ENCODE results near the gene NRIP2. TPM values are rescaled to one million over a fixed set of nuclear protein-coding genes. Genes with fewer than 3 reads are reported as not detected.

Gene NRIP2
- total RNA-seq, 5 donors from 2014 or later (not counting 1 experiment from before 2014, with no cell fraction given) = not detected

- CTCF ChIA-PET = interaction anchor here (0.6 to 0.9 kb wide), 2 partner anchors 71 to 73 kb away, joined by 3 to 4 read pairs; partner anchors contain the start of gene TULP3 (in 1 of the 2)
- H3K4me1 Mint-ChIP-seq = peaks cover 15 to 19% (median 16%) of the 10 kb centered on the region in 3 donors
- peaks cover 58% of the 10 kb centered on the region for H3K36me3 Mint-ChIP-seq
- Histone ChIP-seq H3K27ac (ENCODE audit: low read length) (no peak overlapping the region), H3K4me1 (ENCODE audit: control insufficient read depth in 1 of 2, extremely low read depth in 1 of 2, insufficient read depth in 2 of 2, low read length in 2 of 2) (peaks cover 3 to 10% of the 10 kb centered on the region in 2 experiments), H3K9me3 (no peaks in the 10 kb centered on the region), H3K27me3 (replicated peaks in 1 of 2; ENCODE audit: control insufficient read depth in 2 of 2, extremely low read depth in 1 of 2, insufficient read depth in 2 of 2, low read length in 1 of 2) (no peaks in the 10 kb centered on the region), H3K36me3 (ENCODE audit: control insufficient read depth in 2 of 2, extremely low read depth in 1 of 2, insufficient read depth in 1 of 2, low read length in 1 of 2) (peaks cover 19 to 79% of the 10 kb centered on the region in 2 donors), H3K4me3 (ENCODE audit: control insufficient read depth in 1 of 2, extremely low read depth in 1 of 2, low read length in 1 of 2) (no peak overlapping the region)
- no peaks in the 10 kb centered on the region for H3K9me3 Mint-ChIP-seq
- 97% methylated on average over 15 of the region's 15 CpGs for WGBS (ENCODE audit: insufficient coverage)
- no peak for ATAC-seq (replicated peaks in 1 of 4)
- no peaks in the 10 kb centered on the region for H3K27me3 Mint-ChIP-seq
- H3K27ac Mint-ChIP-seq = no peak overlapping the region
- DNase-seq = no peak
- POLR2A ChIA-PET = interaction anchor here in 1 of 2 donors (0.6 to 0.7 kb wide), 2 partner anchors 17 to 175 kb away, joined by 3 to 4 read pairs; no protein-coding TSS in a partner anchor
- no peak overlapping the region for H3K4me3 Mint-ChIP-seq
Observed at GRCh38 chr12:2819810-2820209, 15.0 kb downstream of the NRIP2 start.

GRCh38 chr12:2813214-2814185, 21.3 kb downstream of the NRIP2 start:
- Mint-ChIP-seq H3K36me3 (peaks cover 15% of the 10 kb centered on the region), H3K9me3 (no peaks in the 10 kb centered on the region), H3K4me3 (peak overlapping the region; percentile 97 to 100 (median 99)), H3K27ac (peak overlapping the region; percentile 99 to 100), H3K4me1 (peaks cover 44 to 52% (median 46%) of the 10 kb centered on the region in 3 donors), H3K27me3 (no peaks in the 10 kb centered on the region)
- Histone ChIP-seq H3K4me1 (ENCODE audit: control insufficient read depth in 1 of 2, extremely low read depth in 1 of 2, insufficient read depth in 2 of 2, low read length in 2 of 2) (peaks cover 16 to 34% of the 10 kb centered on the region in 2 experiments), H3K27ac (ENCODE audit: low read length) (peak overlapping the region; percentile 84), H3K9me3 (no peaks in the 10 kb centered on the region), H3K4me3 (ENCODE audit: control insufficient read depth in 1 of 2, extremely low read depth in 1 of 2, low read length in 1 of 2) (peak overlapping the region; percentile 79 to 82), H3K27me3 (replicated peaks in 1 of 2; ENCODE audit: control insufficient read depth in 2 of 2, extremely low read depth in 1 of 2, insufficient read depth in 2 of 2, low read length in 1 of 2) (no peaks in the 10 kb centered on the region), H3K36me3 (ENCODE audit: control insufficient read depth in 2 of 2, extremely low read depth in 1 of 2, insufficient read depth in 1 of 2, low read length in 1 of 2) (peaks cover 4 to 23% of the 10 kb centered on the region in 2 donors)
- WGBS (ENCODE audit: insufficient coverage) = no CpG with 5 or more reads among the region's 10 CpGs
- peak in 29 of 35 experiments; percentile 15 to 67 (median 35) for DNase-seq
- POLR2A ChIA-PET = no interaction called here
- CTCF ChIA-PET = interaction anchor here (0.6 to 2.0 kb wide), 6 partner anchors 13 to 753 kb away, joined by 3 to 8 read pairs (median 3); no protein-coding TSS in a partner anchor
- ATAC-seq (replicated peaks in 1 of 4) = no peak

DNA sequence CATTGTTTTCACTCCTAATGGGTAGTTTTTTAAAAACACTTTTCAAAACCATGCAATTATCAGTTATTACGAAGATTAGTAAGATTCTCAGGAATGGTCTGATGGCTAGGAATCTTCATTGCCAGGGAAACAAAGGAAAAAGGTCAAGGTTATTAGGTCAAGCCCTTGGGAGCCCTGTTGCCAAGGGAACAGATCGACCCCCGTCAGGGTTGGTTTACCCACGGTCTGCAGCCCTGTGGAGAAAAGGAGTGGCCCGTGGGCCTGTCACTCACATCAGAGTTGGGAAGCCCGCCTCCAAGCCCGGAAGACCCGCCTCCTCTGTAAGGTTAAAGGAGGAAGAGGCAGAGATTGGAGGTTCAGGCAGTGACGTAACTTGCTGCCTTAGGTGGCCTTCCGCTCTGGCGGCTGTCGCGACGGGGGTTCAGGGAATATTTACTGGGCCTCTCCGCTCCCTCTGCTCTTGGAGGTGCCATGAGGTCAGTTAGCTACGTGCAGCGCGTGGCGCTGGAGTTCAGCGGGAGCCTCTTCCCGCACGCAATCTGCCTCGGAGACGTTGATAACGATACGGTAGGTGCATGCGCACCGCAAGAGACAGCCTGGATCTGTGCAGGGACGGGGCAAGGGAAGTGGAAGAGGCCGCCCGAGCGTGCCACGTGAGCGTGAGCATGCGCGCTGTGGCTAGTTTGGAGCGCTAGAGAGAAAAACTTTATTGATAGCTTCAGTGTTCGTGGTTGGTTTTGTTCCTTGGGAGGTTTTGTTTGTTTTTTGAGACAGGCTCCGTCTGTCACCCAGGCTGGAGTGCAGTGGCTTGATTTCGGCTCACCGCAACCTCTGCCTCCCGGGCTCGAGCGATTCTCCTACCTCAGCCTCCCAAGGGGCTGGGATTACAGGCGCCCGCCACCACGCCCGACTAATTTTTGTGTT, 22.3 kb downstream of the NRIP2 start, which contains the start of gene ITFG2:
Gene ITFG2, plus strand, starts transcription at position 379 of the 924 bp plus-strand sequence. Its CDS starts 93 bp downstream, at position 472.
- Histone ChIP-seq H3K36me3 (ENCODE audit: control insufficient read depth in 2 of 2, extremely low read depth in 1 of 2, insufficient read depth in 1 of 2, low read length in 1 of 2) (peaks cover 0 to 14% of the 10 kb centered on the region in 2 donors), H3K9me3 (no peaks in the 10 kb centered on the region), H3K4me3 (ENCODE audit: control insufficient read depth in 1 of 2, extremely low read depth in 1 of 2, low read length in 1 of 2) (peak within 1 kb of the TSS; percentile 79 to 82), H3K27me3 (replicated peaks in 1 of 2; ENCODE audit: control insufficient read depth in 2 of 2, extremely low read depth in 1 of 2, insufficient read depth in 2 of 2, low read length in 1 of 2) (no peaks in the 10 kb centered on the region), H3K27ac (ENCODE audit: low read length) (peak within 1 kb of the TSS; percentile 84), H3K4me1 (ENCODE audit: control insufficient read depth in 1 of 2, extremely low read depth in 1 of 2, insufficient read depth in 2 of 2, low read length in 2 of 2) (peaks cover 16 to 34% of the 10 kb centered on the region in 2 experiments)
- Mint-ChIP-seq H3K9me3 (no peaks in the 10 kb centered on the region), H3K4me3 (peak within 1 kb of the TSS; percentile 97 to 100 (median 99)), H3K27ac (peak within 1 kb of the TSS; percentile 99 to 100), H3K4me1 (peaks cover 41 to 44% (median 43%) of the 10 kb centered on the region in 3 donors), H3K36me3 (peaks cover 5% of the 10 kb centered on the region), H3K27me3 (no peaks in the 10 kb centered on the region)
- ChIA-PET POLR2A (interaction anchor here in 1 of 2 donors (0.6 kb wide), 1 partner anchor 121 kb away, joined by 6 read pairs; no protein-coding TSS in a partner anchor), CTCF (interaction anchor here (0.6 to 2.0 kb wide), 5 partner anchors 77 to 939 kb away, joined by 3 to 8 read pairs (median 3); no protein-coding TSS in a partner anchor)
- peak; percentile 90 to 99 (median 97) for DNase-seq
- WGBS (ENCODE audit: insufficient coverage) = under 1% methylated on average over 35 of the region's 48 CpGs
- ATAC-seq (replicated peaks in 1 of 4) = peak; percentile 94 to 96 (median 96)

DNA sequence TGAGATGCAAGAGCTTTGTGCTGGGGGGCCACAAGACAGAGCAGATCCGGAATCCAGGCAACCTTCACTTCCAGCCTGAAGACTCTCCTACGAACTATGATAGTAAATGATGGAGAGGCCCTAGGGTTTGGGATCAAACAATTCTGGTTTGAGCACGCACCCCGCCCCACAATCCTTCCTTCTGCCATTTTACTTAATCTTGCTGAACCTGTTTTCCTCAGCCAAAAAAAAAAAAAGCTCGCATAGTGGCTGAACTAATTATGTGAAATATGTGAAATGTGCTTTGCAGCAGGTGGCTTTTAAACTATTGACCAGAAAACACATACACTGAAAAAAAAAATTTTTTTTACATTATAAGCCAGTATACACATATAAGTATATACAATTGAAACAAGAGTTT, 23.0 kb downstream of the NRIP2 start:
- peaks cover 16 to 29% of the 10 kb centered on the region in 2 experiments for H3K4me1 ChIP-seq (ENCODE audit: control insufficient read depth in 1 of 2, extremely low read depth in 1 of 2, insufficient read depth in 2 of 2, low read length in 2 of 2)
- Mint-ChIP-seq H3K27ac (peak overlapping the region in 1 of 2 donors; percentile 100), H3K4me1 (peaks cover 35 to 44% (median 39%) of the 10 kb centered on the region in 3 donors), H3K9me3 (no peaks in the 10 kb centered on the region), H3K36me3 (peaks cover under 1% of the 10 kb centered on the region), H3K27me3 (no peaks in the 10 kb centered on the region), H3K4me3 (peak overlapping the region; percentile 97 to 100 (median 99))
- DNase-seq = no peak
- peaks cover 0 to 6% of the 10 kb centered on the region in 2 donors for H3K36me3 ChIP-seq (ENCODE audit: control insufficient read depth in 2 of 2, extremely low read depth in 1 of 2, insufficient read depth in 1 of 2, low read length in 1 of 2)
- CTCF ChIA-PET = interaction anchor here in 1 of 2 donors (0.6 kb wide), 2 partner anchors 120 to 938 kb away, joined by 3 read pairs; no protein-coding TSS in a partner anchor
- no peaks in the 10 kb centered on the region for H3K9me3 ChIP-seq
- peak overlapping the region in 1 of 2 donors; percentile 79 for H3K4me3 ChIP-seq (ENCODE audit: control insufficient read depth in 1 of 2, extremely low read depth in 1 of 2, low read length in 1 of 2)
- peak overlapping the region; percentile 84 for H3K27ac ChIP-seq (ENCODE audit: low read length)
- ATAC-seq (replicated peaks in 1 of 4) = no peak
- H3K27me3 ChIP-seq (replicated peaks in 1 of 2; ENCODE audit: control insufficient read depth in 2 of 2, extremely low read depth in 1 of 2, insufficient read depth in 2 of 2, low read length in 1 of 2) = no peaks in the 10 kb centered on the region
- no CpG with 5 or more reads among the region's 5 CpGs for WGBS (ENCODE audit: insufficient coverage)
- POLR2A ChIA-PET = interaction anchor here in 1 of 2 donors (0.6 to 0.7 kb wide), 2 partner anchors 17 to 120 kb away, joined by 3 to 6 read pairs; partner anchors contain the start of gene FKBP4

DNA sequence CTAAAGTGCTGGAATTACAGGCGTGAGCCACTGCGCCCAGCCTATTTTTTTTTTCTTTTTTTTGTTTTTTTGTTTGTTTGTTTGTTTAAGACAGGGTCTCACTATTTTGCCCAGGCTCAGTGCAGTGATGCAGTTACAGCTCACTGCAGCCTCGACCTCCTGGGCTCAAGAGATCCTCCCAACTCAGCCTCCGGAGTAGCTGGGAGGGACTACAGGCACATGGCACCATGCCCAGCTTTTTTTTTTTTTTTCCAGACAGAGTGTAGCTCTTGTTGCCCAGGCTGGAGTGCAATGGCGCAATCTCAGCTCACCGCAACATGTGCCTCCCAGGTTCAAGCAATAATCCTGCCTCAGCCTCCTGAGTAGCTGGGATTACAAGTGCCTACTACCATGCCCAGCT, 28.1 kb downstream of the NRIP2 start:
- 92% methylated on average over 2 of the region's 6 CpGs for WGBS (ENCODE audit: insufficient coverage)
- peaks cover 0 to 2% of the 10 kb centered on the region in 2 experiments for H3K4me1 ChIP-seq (ENCODE audit: control insufficient read depth in 1 of 2, extremely low read depth in 1 of 2, insufficient read depth in 2 of 2, low read length in 2 of 2)
- no peak overlapping the region for H3K27ac Mint-ChIP-seq
- no peaks in the 10 kb centered on the region for H3K27me3 ChIP-seq (replicated peaks in 1 of 2; ENCODE audit: control insufficient read depth in 2 of 2, extremely low read depth in 1 of 2, insufficient read depth in 2 of 2, low read length in 1 of 2)
- H3K36me3 ChIP-seq (ENCODE audit: control insufficient read depth in 2 of 2, extremely low read depth in 1 of 2, insufficient read depth in 1 of 2, low read length in 1 of 2) = peaks cover 6 to 35% of the 10 kb centered on the region in 2 donors
- ATAC-seq (replicated peaks in 1 of 4) = no peak
- H3K27me3 Mint-ChIP-seq = no peaks in the 10 kb centered on the region
- H3K4me3 ChIP-seq (ENCODE audit: control insufficient read depth in 1 of 2, extremely low read depth in 1 of 2, low read length in 1 of 2) = no peak overlapping the region
- peaks cover 21% of the 10 kb centered on the region for H3K36me3 Mint-ChIP-seq
- H3K9me3 ChIP-seq = no peaks in the 10 kb centered on the region
- CTCF ChIA-PET = interaction anchor here in 1 of 2 donors (0.6 kb wide), 1 partner anchor 270 kb away, joined by 4 read pairs; no protein-coding TSS in a partner anchor
- H3K27ac ChIP-seq (ENCODE audit: low read length) = no peak overlapping the region
- no peak for DNase-seq
- POLR2A ChIA-PET = no interaction called here
- H3K4me1 Mint-ChIP-seq = peaks cover 3 to 9% (median 6%) of the 10 kb centered on the region in 3 donors
- H3K4me3 Mint-ChIP-seq = no peak overlapping the region
- H3K9me3 Mint-ChIP-seq = no peaks in the 10 kb centered on the region

Measured in T-cell (primary cell).